PC-9 (cell line): ENCODE results near the gene TADA3. TPM values are rescaled to one million over a fixed set of nuclear protein-coding genes. Genes with fewer than 3 reads are reported as not detected.
"Not testable (repeated sequence)": the region's sequence is repeated elsewhere in the genome, so short reads cannot be mapped to it uniquely, and the experiment has no call there.

Source experiments
- BruUV-seq: library from RNA; stranded (reverse); fragments of 400-500 nt; replicated peaks from 2 replicates; lab custom pipeline; 2021; lab: Mats Ljungman, UMichigan
- CTCF ChIA-PET: fragments of 300-600 bp; sonication (Branson Sonifier 250); formaldehyde crosslinking; loops from one replicate; lab custom pipeline; 2022; ENCODE audit warnings: antibody characterized with exemption; lab: Charles Lee
- POLR2A ChIA-PET: fragments of 300-600 bp; sonication (Branson Sonifier 250); formaldehyde crosslinking; loops from one replicate; lab custom pipeline; 2022; ENCODE audit warnings: antibody characterized with exemption; ENCODE audit not compliant: unreplicated experiment; lab: Charles Lee
- DNase-seq, 2 experiments: peaks; one replicate each; pipeline versions ENCODE4 v3.0.0 to v3.0.0-alpha.2; 2015 to 2022; ENCODE audit warnings: mixed read lengths in 1 of 2
- H2AFZ ChIP-seq: fragments of 200-600 bp; sonication (generic); 2 replicates; pipeline ENCODE4 v1.8.1; 2017; ENCODE audit warnings: antibody characterized with exemption
- H3F3A ChIP-seq: fragments of 200-600 bp; sonication (generic); 2 replicates; pipeline ENCODE4 v1.8.1; 2017; ENCODE audit warnings: antibody characterized with exemption, mild to moderate bottlenecking, low read depth; ENCODE audit not compliant: insufficient read depth
- H3K27ac ChIP-seq: fragments of 200-600 bp; sonication (generic); 2 replicates; pipeline ENCODE4 v1.6.1; 2016; ENCODE audit warnings: mixed run types
- H3K27me3 ChIP-seq: fragments of 200-600 bp; sonication (generic); 2 replicates; pipeline ENCODE4 v1.6.1; 2016; ENCODE audit warnings: low read depth, mixed run types; ENCODE audit not compliant: insufficient read depth
- H3K36me3 ChIP-seq: fragments of 200-600 bp; sonication (generic); 2 replicates; pipeline ENCODE4 v1.6.1; 2016; ENCODE audit warnings: low read depth, mixed run types
- H3K4me1 ChIP-seq: fragments of 200-600 bp; sonication (generic); replicated peaks from 2 replicates; pipeline ENCODE4 v1.6.1; 2016; ENCODE audit warnings: mixed run types; ENCODE audit not compliant: insufficient read depth
- H3K4me2 ChIP-seq: fragments of 200-600 bp; sonication (generic); 2 replicates; pipeline ENCODE4 v1.6.1; 2017; ENCODE audit warnings: mixed run types
- H3K4me3 ChIP-seq: fragments of 200-600 bp; sonication (generic); 2 replicates; pipeline ENCODE4 v1.6.1; 2016; ENCODE audit warnings: mixed run types
- H3K79me2 ChIP-seq: fragments of 200-600 bp; sonication (generic); 2 replicates; pipeline ENCODE4 v1.6.1; 2017; ENCODE audit warnings: low read depth, mixed run types
- H3K9me2 ChIP-seq: fragments of 200-600 bp; sonication (generic); 2 replicates; pipeline ENCODE4 v1.8.1; 2017; ENCODE audit warnings: mild to moderate bottlenecking; ENCODE audit not compliant: insufficient read depth
- H3K9me3 ChIP-seq: fragments of 200-600 bp; sonication (generic); 2 replicates; pipeline ENCODE4 v1.8.1; 2016; ENCODE audit warnings: low read depth; ENCODE audit not compliant: insufficient read depth
- H4K20me1 ChIP-seq: fragments of 200-600 bp; sonication (generic); 2 replicates; pipeline ENCODE4 v1.8.1; 2017; ENCODE audit not compliant: insufficient read depth
- EZH2 ChIP-seq: fragments of 200-600 bp; sonication (generic); IDR thresholded peaks from 2 replicates; pipeline ENCODE4 v1.8.0; 2017; ENCODE audit warnings: antibody characterized with exemption, low read depth
- intact Hi-C: fragments of 100-400 bp; cut with micrococcal nuclease; formaldehyde crosslinking; loops from one replicate; pipeline ENCODE4 v1.10.0; 2022; ENCODE audit not compliant: unreplicated experiment
- total RNA-seq: library from RNA; stranded (reverse); gene quantifications from 2 replicates; pipeline ENCODE4 v1.2.3, GENCODE V29; 2021
- TF ChIP-seq, protein P1 (sequence below): fragments of 200-600 bp; sonication (generic); conservative IDR thresholded peaks from 2 replicates; pipeline ENCODE4 v1.6.1; 2017; ENCODE audit warnings: mixed run types, antibody characterized with exemption, mild to moderate bottlenecking, moderate library complexity

Gene TADA3
- total RNA-seq, 1 experiment from 2014 or later = 72.4 TPM

- intact Hi-C loops = no loop called here
- H3K79me2 ChIP-seq = no peaks in the 10 kb centered on the region
- no peaks in the 10 kb centered on the region for H3K36me3 ChIP-seq
- no peak overlapping the region for H3K4me3 ChIP-seq
- H3K4me2 ChIP-seq = no peak overlapping the region
- ChIA-PET POLR2A (no interaction called here), CTCF (interaction anchor here (0.6 kb wide), 1 partner anchor 515 kb away, joined by 4 read pairs; no protein-coding TSS in a partner anchor)
- no peaks in the 10 kb centered on the region for H3K4me1 ChIP-seq
- no peak for DNase-seq
- no TSS peak for BruUV-seq
- TF ChIP-seq EZH2 = no peak
- TF ChIP-seq, protein P1, sequence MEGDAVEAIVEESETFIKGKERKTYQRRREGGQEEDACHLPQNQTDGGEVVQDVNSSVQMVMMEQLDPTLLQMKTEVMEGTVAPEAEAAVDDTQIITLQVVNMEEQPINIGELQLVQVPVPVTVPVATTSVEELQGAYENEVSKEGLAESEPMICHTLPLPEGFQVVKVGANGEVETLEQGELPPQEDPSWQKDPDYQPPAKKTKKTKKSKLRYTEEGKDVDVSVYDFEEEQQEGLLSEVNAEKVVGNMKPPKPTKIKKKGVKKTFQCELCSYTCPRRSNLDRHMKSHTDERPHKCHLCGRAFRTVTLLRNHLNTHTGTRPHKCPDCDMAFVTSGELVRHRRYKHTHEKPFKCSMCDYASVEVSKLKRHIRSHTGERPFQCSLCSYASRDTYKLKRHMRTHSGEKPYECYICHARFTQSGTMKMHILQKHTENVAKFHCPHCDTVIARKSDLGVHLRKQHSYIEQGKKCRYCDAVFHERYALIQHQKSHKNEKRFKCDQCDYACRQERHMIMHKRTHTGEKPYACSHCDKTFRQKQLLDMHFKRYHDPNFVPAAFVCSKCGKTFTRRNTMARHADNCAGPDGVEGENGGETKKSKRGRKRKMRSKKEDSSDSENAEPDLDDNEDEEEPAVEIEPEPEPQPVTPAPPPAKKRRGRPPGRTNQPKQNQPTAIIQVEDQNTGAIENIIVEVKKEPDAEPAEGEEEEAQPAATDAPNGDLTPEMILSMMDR = no peak
- H4K20me1 ChIP-seq = no peaks in the 10 kb centered on the region; the same call in 1 of the 2 replicates
- H3K9me3 ChIP-seq = no peaks in the 10 kb centered on the region
- H2AFZ ChIP-seq = no peak overlapping the region
- H3K27ac ChIP-seq = no peak overlapping the region
- H3F3A ChIP-seq = peaks cover 4% of the 10 kb centered on the region; the same call in 1 of the 2 replicates
- H3K9me2 ChIP-seq = no peaks in the 10 kb centered on the region
- H3K27me3 ChIP-seq = no peaks in the 10 kb centered on the region
Measured at GRCh38 chr3:9777694-9778021, 14.6 kb downstream of the TADA3 start.

DNA sequence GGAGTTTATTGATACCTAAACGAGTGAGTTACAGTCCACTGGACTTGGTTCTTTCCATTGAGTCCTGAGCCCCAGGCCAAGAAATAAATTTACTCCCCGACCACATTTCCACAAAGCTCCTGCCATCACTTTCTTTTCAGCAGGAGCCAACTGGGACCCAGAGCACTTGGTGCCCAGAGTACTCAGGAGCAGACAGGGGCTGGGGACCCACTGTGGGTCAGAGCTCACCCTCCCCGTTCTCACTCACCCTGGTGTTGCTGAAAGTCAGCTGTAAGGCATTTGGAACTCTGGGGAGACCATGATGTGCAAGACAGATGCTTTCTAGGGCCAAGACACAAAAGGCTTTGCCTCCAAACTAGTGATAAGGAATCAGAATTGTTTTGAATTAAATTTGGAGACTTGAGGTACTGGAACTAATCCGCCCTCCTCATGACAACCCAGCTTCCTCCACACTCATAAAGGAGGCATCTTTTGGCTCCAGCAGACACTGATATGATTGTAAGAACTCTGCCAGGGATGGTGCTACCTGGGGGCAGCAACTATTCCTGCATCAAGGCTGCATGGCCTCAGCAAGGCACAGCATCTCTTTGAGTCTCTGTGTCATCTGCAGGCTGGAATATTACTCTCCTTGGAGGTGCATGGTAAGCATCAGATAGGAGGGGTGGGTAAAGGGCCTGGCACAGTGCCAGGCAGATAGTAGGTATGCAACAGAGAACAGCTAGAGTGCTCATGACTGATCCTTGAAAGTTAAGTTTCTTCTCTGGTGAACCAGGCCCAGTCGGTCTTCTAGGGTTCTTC, 15.2 kb downstream of the TADA3 start:
- Histone ChIP-seq H4K20me1 (no peaks in the 10 kb centered on the region; the same call in 1 of the 2 replicates), H3K27me3 (no peaks in the 10 kb centered on the region), H3K4me2 (no peak overlapping the region), H3K9me2 (no peaks in the 10 kb centered on the region), H3F3A (peaks cover 7% of the 10 kb centered on the region; the same call in 1 of the 2 replicates), H3K79me2 (no peaks in the 10 kb centered on the region), H3K36me3 (no peaks in the 10 kb centered on the region), H3K27ac (no peak overlapping the region), H3K4me1 (no peaks in the 10 kb centered on the region), H3K4me3 (no peak overlapping the region), H2AFZ (no peak overlapping the region), H3K9me3 (no peaks in the 10 kb centered on the region)
- POLR2A ChIA-PET = no interaction called here
- no peak for DNase-seq
- CTCF ChIA-PET = interaction anchor here (0.6 kb wide), 1 partner anchor 516 kb away, joined by 4 read pairs; no protein-coding TSS in a partner anchor
- TF ChIP-seq EZH2 = no peak
- TF ChIP-seq, protein P1 = no peak
- no TSS peak for BruUV-seq
- intact Hi-C loops = no loop called here

- H3K27ac ChIP-seq, H4K20me1 ChIP-seq, H3K4me1 ChIP-seq, H3K9me3 ChIP-seq, H3K36me3 ChIP-seq, H3K4me2 ChIP-seq, POLR2A ChIA-PET, H3K9me2 ChIP-seq, DNase-seq, H3K27me3 ChIP-seq, H3K4me3 ChIP-seq, BruUV-seq, CTCF ChIA-PET, H3K79me2 ChIP-seq, H2AFZ ChIP-seq, intact Hi-C loops: not testable (repeated sequence)
- peaks cover 14% of the 10 kb centered on the region; the same call in 1 of the 2 replicates for H3F3A ChIP-seq
Measured at GRCh38 chr3:9771007-9771406, 21.3 kb downstream of the TADA3 start.
